Measurements from ENCODE around the gene RSAD2. TPM values are rescaled to one million over a fixed set of nuclear protein-coding genes. Genes with fewer than 3 reads are reported as not detected.
A peak's percentile ranks its signal among the peaks of the same experiment; 100 is the strongest.

Gene RSAD2
- total and polyA plus RNA-seq, 9 of the 15 experiments (the other 6 are each of a cell fraction or from before 2014, with no cell fraction given) = 0.15 to 1.4 (median 0.28) TPM

- H3K4me1 ChIP-seq (replicated peaks in 1 of 2; ENCODE audit: control insufficient read depth in 2 of 2, insufficient read depth in 2 of 2, low read length in 2 of 2) = peaks cover 8 to 21% of the 10 kb centered on the region in 2 experiments; a peak in 4 of 5 replicates
- H3K36me3 ChIP-seq (ENCODE audit: control insufficient read depth, insufficient read depth, low read length) = no peaks in the 10 kb centered on the region
- H2AFZ ChIP-seq (ENCODE audit: low read depth, low read length) = no peak overlapping the region
- WGBS (ENCODE audit: insufficient coverage, low coverage, missing lambda C conversion rate) = 17% methylated on average over 8 of the region's 8 CpGs
- H3K9me1 ChIP-seq (ENCODE audit: control insufficient read depth, insufficient read depth, low read length) = no peaks in the 10 kb centered on the region
- H3K79me2 ChIP-seq (ENCODE audit: control insufficient read depth, insufficient read depth, low read length) = no peaks in the 10 kb centered on the region
- H3K9ac ChIP-seq (ENCODE audit: insufficient read depth in 1 of 2, low read depth in 2 of 2, low read length in 2 of 2) = no peak overlapping the region
- POLR2A ChIA-PET = interaction anchor here (0.7 to 2.7 kb wide), 4 partner anchors 12 to 1428 kb away, joined by 3 to 11 read pairs (median 6); no protein-coding TSS in a partner anchor
- no TSS peak for BruUV-seq (replicated peaks)
- H3K4me2 ChIP-seq (ENCODE audit: insufficient read depth, low read length) = peak overlapping the region; percentile 22; the same call in 1 of the 2 replicates
- H3K27me3 ChIP-seq (ENCODE audit: control insufficient read depth in 2 of 2, insufficient read depth in 2 of 2, low read length in 2 of 2) = 0 out of 5 replicates have a peak, but pooled peaks cover 0 to 4% of the 10 kb centered on the region in 2 experiments
- peak; percentile 91 for FAIRE-seq
- H3K27ac ChIP-seq (ENCODE audit: extremely low read depth, low read depth, low read length) = 0 out of 3 replicates have a peak overlapping the region, but pooled peaks have one; percentile 29
- no peaks in the 10 kb centered on the region for H3K9me3 ChIP-seq (replicated peaks; ENCODE audit: control insufficient read depth, insufficient read depth, low read depth, low read length)
- CTCF ChIA-PET (ENCODE audit: low intra/inter-chr PET ratio) = no interaction called here
- in situ Hi-C loops (cut with MboI) = no loop called here
- intact Hi-C loops (cut with micrococcal nuclease) = loop anchor here (1.0 to 2.0 kb wide), 2 partner anchors 29 to 43 kb away; no protein-coding TSS in a partner anchor
- no peak overlapping the region for H3K4me3 ChIP-seq
- no peaks in the 10 kb centered on the region for H4K20me1 ChIP-seq (replicated peaks; ENCODE audit: control insufficient read depth, insufficient read depth, low read length)
- DNase-seq (ENCODE audit: extremely low read depth in 1 of 4, low spot score in 3 of 4) = peak in 3 of 4 experiments; percentile 30 to 82 (median 66)
- peak; percentile 94 for ATAC-seq
- TF ChIP-seq NKRF (IDR thresholded peaks at IDR 0.05; ENCODE audit: borderline replicate concordance) = no peak
- no peak; the same call in 1 of the 2 replicates for TF ChIP-seq ZNF589 (CRISPR knock-in tag; IDR thresholded peaks at IDR 0.05; ENCODE audit: low read depth)
- no peak for TF ChIP-seq NR4A1 (CRISPR knock-in tag; IDR thresholded peaks at IDR 0.05)
- no peak for TF ChIP-seq NR4A1 (tag; IDR thresholded peaks at IDR 0.05)
- TF ChIP-seq RFX1 (IDR thresholded peaks at IDR 0.05) = 0 out of 2 replicates have a peak, but pooled peaks have one; percentile 4
- TF ChIP-seq TCF7L2 (IDR thresholded peaks at IDR 0.05; ENCODE audit: low read depth, low read length) = no peak
- 0 out of 2 replicates have a peak, but pooled peaks have one; percentile 62 for TF ChIP-seq MEF2D (tag; conservative IDR thresholded peaks at IDR 0.05; ENCODE audit: low read depth)
- TF ChIP-seq, protein P1, sequence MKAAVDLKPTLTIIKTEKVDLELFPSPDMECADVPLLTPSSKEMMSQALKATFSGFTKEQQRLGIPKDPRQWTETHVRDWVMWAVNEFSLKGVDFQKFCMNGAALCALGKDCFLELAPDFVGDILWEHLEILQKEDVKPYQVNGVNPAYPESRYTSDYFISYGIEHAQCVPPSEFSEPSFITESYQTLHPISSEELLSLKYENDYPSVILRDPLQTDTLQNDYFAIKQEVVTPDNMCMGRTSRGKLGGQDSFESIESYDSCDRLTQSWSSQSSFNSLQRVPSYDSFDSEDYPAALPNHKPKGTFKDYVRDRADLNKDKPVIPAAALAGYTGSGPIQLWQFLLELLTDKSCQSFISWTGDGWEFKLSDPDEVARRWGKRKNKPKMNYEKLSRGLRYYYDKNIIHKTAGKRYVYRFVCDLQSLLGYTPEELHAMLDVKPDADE (conservative IDR thresholded peaks at IDR 0.05; ENCODE audit: control insufficient read depth, low read depth, low read length) = no peak
- no peak for TF ChIP-seq ZBTB26 (CRISPR knock-in tag; IDR thresholded peaks at IDR 0.05)
- TF ChIP-seq EP300 (IDR thresholded peaks at IDR 0.05; ENCODE audit: low read length) = peak; percentile 96
- no peak for TF ChIP-seq PBX2 (CRISPR knock-in tag; IDR thresholded peaks at IDR 0.05; ENCODE audit: low read depth)
- peak; percentile 41; the same call in 1 of the 2 replicates for TF ChIP-seq PBX2 (tag; conservative IDR thresholded peaks at IDR 0.05; ENCODE audit: low read depth)
Observed at GRCh38 chr2:6909431-6910385, 32.1 kb downstream of the RSAD2 start.
